Cardiac muscle cell (in vitro differentiated cells and primary cell): Measurements from ENCODE around the gene ERP27. TPM values are rescaled to one million over a fixed set of nuclear protein-coding genes. Genes with fewer than 3 reads are reported as not detected.

Experiments
- DNase-seq, 2 donors: peaks; one replicate each; pipeline versions ENCODE4 v3.0.0 to v3.0.0-alpha.2; 2010 to 2017; ENCODE audit warnings: low read depth in 1 of 2, low spot score in 1 of 2
- H3K27ac ChIP-seq: fragments of 200-600 bp; sonication (generic); 2 replicates; pipeline ENCODE4 v1.5.1; 2016
- H3K27me3 ChIP-seq: fragments of 200-600 bp; sonication (generic); 2 replicates; pipeline ENCODE4 v1.6.0; 2016; ENCODE audit warnings: control low read depth
- H3K36me3 ChIP-seq: fragments of 200-600 bp; sonication (generic); 2 replicates; pipeline ENCODE4 v1.5.1; 2016; ENCODE audit warnings: control low read depth
- H3K4me1 ChIP-seq: fragments of 200-600 bp; sonication (generic); 2 replicates; pipeline ENCODE4 v1.8.1; 2017; ENCODE audit warnings: low read depth, mild to moderate bottlenecking, mixed run types
- H3K4me3 ChIP-seq: fragments of 200-600 bp; sonication (generic); 2 replicates; pipeline ENCODE4 v1.5.1; 2016; ENCODE audit warnings: mild to moderate bottlenecking
- H3K9me3 ChIP-seq: fragments of 200-600 bp; sonication (generic); 2 replicates; pipeline ENCODE4 v1.5.1; 2017; ENCODE audit warnings: low read depth, mild to moderate bottlenecking, control low read depth
- CTCF ChIP-seq: IDR thresholded peaks from 2 replicates; pipeline ENCODE4 v1.5.1; 2012; ENCODE audit warnings: low read depth, mild to moderate bottlenecking, low read length
- polyA plus RNA-seq: library from polyadenylated mRNA; unstranded; fragments of >200 nt; fragmentation: Nextera tagmentation; extraction: Ambion mirVana; gene quantifications from 2 replicates; pipeline ENCODE4 v1.2.1, GENCODE V29; 2016
- total RNA-seq: library from RNA; depleted of rRNA; stranded (reverse); fragments of >200 nt; gene quantifications from 2 replicates; pipeline ENCODE4 v1.2.3, GENCODE V29; 2016

Gene ERP27
- total RNA-seq (not detected in 2 replicates), polyA plus RNA-seq (not detected in 2 replicates)

GRCh38 chr12:14938301-14938700 lies at the start of gene ERP27:
Gene ERP27 (minus strand): TSS chr12:14938537. CDS start chr12:14938508, 29 bp downstream.
- no peak within 1 kb of the TSS for H3K27ac ChIP-seq
- no peaks in the 10 kb centered on the region for H3K27me3 ChIP-seq
- no peak within 1 kb of the TSS for H3K4me3 ChIP-seq
- H3K9me3 ChIP-seq, result no peaks in the 10 kb centered on the region
- no peak for DNase-seq
- no peak for TF ChIP-seq CTCF
- H3K36me3 ChIP-seq, result no peaks in the 10 kb centered on the region
- H3K4me1 ChIP-seq, result no peaks in the 10 kb centered on the region

DNA sequence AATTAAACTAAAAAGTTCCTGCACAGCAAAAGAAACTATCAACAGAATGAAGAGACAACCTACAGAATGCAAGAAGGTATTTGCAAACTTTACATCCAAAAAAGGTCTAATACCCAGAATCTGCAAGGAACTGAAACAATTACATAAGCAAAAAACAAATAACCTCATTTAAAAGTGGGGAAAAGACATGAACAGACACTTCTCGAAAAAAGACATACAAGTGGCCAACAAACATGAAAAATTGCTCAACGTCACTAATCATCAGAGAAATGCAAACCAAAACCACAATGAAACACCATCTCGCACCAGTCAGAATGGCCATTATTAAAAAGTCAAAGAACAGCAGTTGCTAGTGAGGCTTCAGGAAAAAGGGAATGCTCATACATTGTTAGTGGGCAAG lies 49.7 kb upstream of the ERP27 start:
- Histone ChIP-seq H3K4me1 (no peaks in the 10 kb centered on the region), H3K9me3 (no peaks in the 10 kb centered on the region), H3K27me3 (no peaks in the 10 kb centered on the region), H3K27ac (no peak overlapping the region), H3K4me3 (no peak overlapping the region), H3K36me3 (no peaks in the 10 kb centered on the region)
- DNase-seq, result peak in 1 of 2 donors; percentile 35
- no peak for TF ChIP-seq CTCF

DNA sequence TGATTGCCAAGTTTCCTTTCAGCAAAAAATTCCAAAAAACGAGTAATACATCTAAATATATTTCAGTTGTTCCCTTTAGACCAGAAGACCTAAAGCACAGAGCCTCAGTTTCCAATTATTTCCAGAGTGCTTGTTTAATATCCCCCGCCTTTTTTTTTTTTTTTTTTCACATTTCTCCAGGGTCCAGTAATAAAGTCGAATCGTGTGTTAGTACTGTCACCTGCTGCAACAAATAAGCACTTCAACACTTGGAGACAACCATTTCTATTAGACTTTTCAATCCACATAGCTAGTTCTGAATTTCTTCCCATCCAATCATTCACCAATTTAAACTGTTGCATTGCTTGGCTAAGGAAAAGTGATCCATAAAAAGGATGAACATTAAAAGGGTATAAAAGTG lies 48.1 kb upstream of the ERP27 start:
- no peaks in the 10 kb centered on the region for H3K9me3 ChIP-seq
- DNase-seq, result no peak
- no peak overlapping the region for H3K27ac ChIP-seq
- no peak overlapping the region for H3K4me3 ChIP-seq
- no peaks in the 10 kb centered on the region for H3K36me3 ChIP-seq
- no peaks in the 10 kb centered on the region for H3K27me3 ChIP-seq
- no peak for TF ChIP-seq CTCF
- no peaks in the 10 kb centered on the region for H3K4me1 ChIP-seq

DNA sequence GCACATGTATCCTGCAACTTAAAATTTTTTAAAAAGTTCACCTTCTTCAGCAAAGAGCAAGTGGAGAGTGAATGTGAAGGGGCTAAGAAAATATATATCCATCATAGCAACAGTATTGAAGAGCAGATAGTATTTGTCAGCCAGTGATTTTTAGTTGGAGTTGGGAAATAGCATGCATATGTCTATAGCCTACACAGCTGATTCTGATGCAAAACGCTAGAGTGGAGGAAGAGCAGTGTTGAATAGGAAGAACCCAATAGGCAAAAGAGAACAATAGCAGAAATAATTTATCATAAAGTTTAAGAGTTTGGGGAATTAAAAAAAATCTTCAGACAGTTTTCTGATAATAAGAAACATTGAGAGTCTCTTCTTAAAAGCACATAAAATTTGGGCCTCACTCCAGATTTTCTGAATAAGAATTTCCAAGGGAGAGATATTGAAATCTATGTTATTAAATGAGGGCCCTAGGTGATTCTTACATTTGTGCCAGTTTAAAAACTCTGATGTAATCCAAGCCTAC lies 46.5 kb upstream of the ERP27 start:
- Histone ChIP-seq H3K36me3 (no peaks in the 10 kb centered on the region), H3K9me3 (no peaks in the 10 kb centered on the region), H3K27ac (no peak overlapping the region), H3K4me1 (no peaks in the 10 kb centered on the region), H3K27me3 (no peaks in the 10 kb centered on the region), H3K4me3 (no peak overlapping the region)
- DNase-seq, result no peak
- no peak for TF ChIP-seq CTCF

DNA sequence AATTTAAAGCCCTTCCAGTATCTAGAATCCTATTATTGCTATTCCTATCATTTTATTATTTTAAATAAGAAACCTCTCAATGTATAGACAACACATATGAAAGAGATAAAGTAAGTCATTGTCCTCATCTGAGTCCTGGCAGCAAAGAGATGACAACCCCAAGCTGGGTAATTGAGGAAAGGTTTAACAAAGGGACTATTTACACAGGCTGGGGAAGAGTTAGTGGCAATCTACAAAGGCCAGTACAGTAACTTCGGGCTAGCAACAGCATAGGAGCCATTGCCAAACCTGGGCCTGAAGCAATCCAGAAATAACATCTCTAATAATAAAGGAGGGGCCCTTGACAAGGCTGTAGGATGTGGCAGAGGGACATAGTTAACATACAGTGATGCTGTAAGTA lies 45.7 kb upstream of the ERP27 start:
- H3K4me3 ChIP-seq, result no peak overlapping the region
- no peaks in the 10 kb centered on the region for H3K36me3 ChIP-seq
- H3K4me1 ChIP-seq, result no peaks in the 10 kb centered on the region
- TF ChIP-seq CTCF, result no peak
- no peaks in the 10 kb centered on the region for H3K9me3 ChIP-seq
- no peak for DNase-seq
- no peaks in the 10 kb centered on the region for H3K27me3 ChIP-seq
- no peak overlapping the region for H3K27ac ChIP-seq

GRCh38 chr12:14982991-14983390 lies 44.7 kb upstream of the ERP27 start:
- no peak for DNase-seq
- H3K36me3 ChIP-seq, result no peaks in the 10 kb centered on the region
- H3K4me3 ChIP-seq, result no peak overlapping the region
- no peak for TF ChIP-seq CTCF
- H3K27ac ChIP-seq, result no peak overlapping the region
- no peaks in the 10 kb centered on the region for H3K9me3 ChIP-seq
- H3K4me1 ChIP-seq, result no peaks in the 10 kb centered on the region
- no peaks in the 10 kb centered on the region for H3K27me3 ChIP-seq
